Cardiac fibroblast (primary cell): ENCODE data around the gene ETFA.
"Not testable (repeated sequence)": the region's sequence is repeated elsewhere in the genome, so short reads cannot be mapped to it uniquely, and the experiment has no call there.

Experiments used
- DNase-seq, 2 donors: peaks; one replicate each; pipeline versions ENCODE4 v3.0.0 to v3.0.0-alpha.2; 2010; ENCODE audit warnings: low read depth in 2 of 2
- H3K4me3 ChIP-seq, 2 donors: replicated peaks in 1 of 2; 1 replicate in 1 of 2; 2 replicates in 1 of 2; pipeline ENCODE4 v1.5.1; 2011; ENCODE audit warnings: low read depth in 2 of 2, low read length in 2 of 2, mild to moderate bottlenecking in 2 of 2, moderate library complexity in 1 of 2
- TF ChIP-seq, protein P1 (sequence below): IDR thresholded peaks from one replicate; pipeline ENCODE4 v1.5.1; 2011; ENCODE audit warnings: low read depth, mild to moderate bottlenecking, low read length, inconsistent platforms

Gene ETFA

GRCh38 chr15:76278651-76279050 lies 32.6 kb downstream of the ETFA start:
- no peak overlapping the region for H3K4me3 ChIP-seq
- no peak for DNase-seq
- TF ChIP-seq, protein P1, sequence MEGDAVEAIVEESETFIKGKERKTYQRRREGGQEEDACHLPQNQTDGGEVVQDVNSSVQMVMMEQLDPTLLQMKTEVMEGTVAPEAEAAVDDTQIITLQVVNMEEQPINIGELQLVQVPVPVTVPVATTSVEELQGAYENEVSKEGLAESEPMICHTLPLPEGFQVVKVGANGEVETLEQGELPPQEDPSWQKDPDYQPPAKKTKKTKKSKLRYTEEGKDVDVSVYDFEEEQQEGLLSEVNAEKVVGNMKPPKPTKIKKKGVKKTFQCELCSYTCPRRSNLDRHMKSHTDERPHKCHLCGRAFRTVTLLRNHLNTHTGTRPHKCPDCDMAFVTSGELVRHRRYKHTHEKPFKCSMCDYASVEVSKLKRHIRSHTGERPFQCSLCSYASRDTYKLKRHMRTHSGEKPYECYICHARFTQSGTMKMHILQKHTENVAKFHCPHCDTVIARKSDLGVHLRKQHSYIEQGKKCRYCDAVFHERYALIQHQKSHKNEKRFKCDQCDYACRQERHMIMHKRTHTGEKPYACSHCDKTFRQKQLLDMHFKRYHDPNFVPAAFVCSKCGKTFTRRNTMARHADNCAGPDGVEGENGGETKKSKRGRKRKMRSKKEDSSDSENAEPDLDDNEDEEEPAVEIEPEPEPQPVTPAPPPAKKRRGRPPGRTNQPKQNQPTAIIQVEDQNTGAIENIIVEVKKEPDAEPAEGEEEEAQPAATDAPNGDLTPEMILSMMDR: no peak

GRCh38 chr15:76274821-76275220 lies 36.4 kb downstream of the ETFA start:
- DNase-seq: no peak
- H3K4me3 ChIP-seq: no peak overlapping the region
- TF ChIP-seq, protein P1: no peak

DNA sequence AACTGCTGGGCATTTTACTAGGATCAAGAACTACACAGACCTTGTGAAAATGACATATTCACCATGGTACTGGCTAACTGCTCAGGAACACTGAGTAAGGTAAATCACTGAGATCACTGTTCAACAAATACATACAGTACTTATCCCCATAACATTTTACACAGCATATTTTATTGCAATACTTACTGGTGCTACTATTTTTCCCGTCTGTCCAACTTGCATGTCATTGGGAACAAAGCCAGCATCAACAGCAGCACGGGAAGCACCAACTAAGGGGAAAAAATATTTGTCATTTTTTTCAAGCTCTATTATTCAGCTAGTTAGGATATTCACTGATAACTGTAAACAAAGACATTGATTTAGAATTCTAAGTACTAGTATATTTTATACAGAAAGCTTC lies 37.0 kb downstream of the ETFA start:
- TF ChIP-seq, protein P1: no peak
- peak; percentile 62 to 69 for DNase-seq
- H3K4me3 ChIP-seq: no peak overlapping the region

- TF ChIP-seq, protein P1: no peak
- no peak overlapping the region for H3K4me3 ChIP-seq
- no peak for DNase-seq
Observed at GRCh38 chr15:76270876-76271275, 40.4 kb downstream of the ETFA start.

DNA sequence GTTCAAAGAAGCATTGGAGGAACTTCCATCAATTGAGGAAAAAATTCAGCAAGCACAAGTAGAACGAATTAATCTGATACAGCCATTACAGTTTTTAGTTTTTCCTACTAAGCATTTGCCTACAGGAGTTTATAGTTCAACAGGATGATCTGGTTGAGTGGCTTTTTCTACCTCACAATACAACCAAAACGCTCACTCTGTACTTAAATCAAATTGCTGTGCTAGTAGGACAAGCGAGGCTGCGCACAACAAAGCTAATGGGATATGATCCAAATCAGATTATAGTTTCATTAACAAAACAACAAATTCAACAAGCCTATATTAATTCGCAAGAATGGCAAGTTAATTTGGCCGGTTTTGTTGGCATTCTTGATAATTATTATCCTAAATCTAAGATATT lies 44.2 kb downstream of the ETFA start:
- TF ChIP-seq, protein P1: no peak
- H3K4me3 ChIP-seq: no peak overlapping the region
- DNase-seq: no peak

GRCh38 chr15:76265769-76266168 lies 45.5 kb downstream of the ETFA start:
- H3K4me3 ChIP-seq: not testable (repeated sequence)
- peak in 1 of 2 donors; percentile 3 for DNase-seq

GRCh38 chr15:76260246-76260938 lies 50.9 kb downstream of the ETFA start:
- TF ChIP-seq, protein P1: no peak
- no peak overlapping the region for H3K4me3 ChIP-seq

More at GRCh38 chr15:76260246-76260938, 50.9 kb downstream of the ETFA start:
- DNase-seq: no peak
